BLaER1 (cell line): Measurements from ENCODE around the gene SH2B2.

Experiments
- H3K27ac ChIP-seq: shearing (Covaris generic); formaldehyde crosslinking; 2 replicates; pipeline ENCODE4 v1.8.1; 2022
- H3K27me3 ChIP-seq: shearing (Covaris generic); formaldehyde crosslinking; 2 replicates; pipeline ENCODE4 v1.8.1; 2022
- H3K36me3 ChIP-seq: shearing (Covaris generic); formaldehyde crosslinking; 2 replicates; pipeline ENCODE4 v1.8.1; 2022
- H3K4me1 ChIP-seq: shearing (Covaris generic); formaldehyde crosslinking; 2 replicates; pipeline ENCODE4 v1.8.1; 2022
- H3K4me2 ChIP-seq: shearing (Covaris generic); formaldehyde crosslinking; 2 replicates; pipeline ENCODE4 v1.8.1; 2022
- H3K4me3 ChIP-seq: shearing (Covaris generic); formaldehyde crosslinking; 2 replicates; pipeline ENCODE4 v1.8.1; 2022
- H3K9ac ChIP-seq: shearing (Covaris generic); formaldehyde crosslinking; 2 replicates; pipeline ENCODE4 v1.8.1; 2022
- H3K9me3 ChIP-seq: shearing (Covaris generic); formaldehyde crosslinking; 2 replicates; pipeline ENCODE4 v1.8.1; 2022
- H4K20me1 ChIP-seq: shearing (Covaris generic); formaldehyde crosslinking; 2 replicates; pipeline ENCODE4 v1.8.1; 2022
- Cebpa-rat ChIP-seq: shearing (Covaris generic); IDR thresholded peaks from 2 replicates; pipeline ENCODE4 v1.8.1; 2022

Gene SH2B2

GRCh38 chr7:102253066-102253972, 33.3 kb upstream of the SH2B2 start:
- no peaks in the 10 kb centered on the region for H3K27me3 ChIP-seq
- no peak overlapping the region for H3K27ac ChIP-seq
- no peak for TF ChIP-seq Cebpa-rat
- H3K4me2 ChIP-seq: peak overlapping the region; percentile 83
- H3K4me1 ChIP-seq: peaks cover 41% of the 10 kb centered on the region
- H3K4me3 ChIP-seq: no peak overlapping the region
- H4K20me1 ChIP-seq: peaks cover 51% of the 10 kb centered on the region
- H3K36me3 ChIP-seq: peaks cover 67% of the 10 kb centered on the region
- no peaks in the 10 kb centered on the region for H3K9me3 ChIP-seq
- no peak overlapping the region for H3K9ac ChIP-seq

GRCh38 chr7:102253973-102254370, 32.7 kb upstream of the SH2B2 start:
- Histone ChIP-seq H3K36me3 (peaks cover 67% of the 10 kb centered on the region), H4K20me1 (peaks cover 55% of the 10 kb centered on the region), H3K4me3 (no peak overlapping the region), H3K4me2 (no peak overlapping the region), H3K27me3 (no peaks in the 10 kb centered on the region), H3K4me1 (peaks cover 41% of the 10 kb centered on the region), H3K9ac (no peak overlapping the region), H3K9me3 (no peaks in the 10 kb centered on the region), H3K27ac (no peak overlapping the region)
- TF ChIP-seq Cebpa-rat: no peak

- Histone ChIP-seq H3K9ac (no peak overlapping the region), H3K4me2 (no peak overlapping the region), H3K9me3 (no peaks in the 10 kb centered on the region), H3K4me1 (peaks cover 41% of the 10 kb centered on the region), H3K27ac (no peak overlapping the region), H3K36me3 (peaks cover 62% of the 10 kb centered on the region), H3K4me3 (no peak overlapping the region), H3K27me3 (no peaks in the 10 kb centered on the region), H4K20me1 (peaks cover 52% of the 10 kb centered on the region)
- no peak for TF ChIP-seq Cebpa-rat
Measured at GRCh38 chr7:102254521-102254920, 32.1 kb upstream of the SH2B2 start.

GRCh38 chr7:102255501-102255900, 31.2 kb upstream of the SH2B2 start:
- H3K4me3 ChIP-seq: no peak overlapping the region
- no peaks in the 10 kb centered on the region for H3K27me3 ChIP-seq
- H3K36me3 ChIP-seq: peaks cover 52% of the 10 kb centered on the region
- H3K9ac ChIP-seq: no peak overlapping the region
- TF ChIP-seq Cebpa-rat: no peak
- H3K27ac ChIP-seq: no peak overlapping the region
- H3K4me2 ChIP-seq: no peak overlapping the region
- peaks cover 34% of the 10 kb centered on the region for H3K4me1 ChIP-seq
- peaks cover 50% of the 10 kb centered on the region for H4K20me1 ChIP-seq
- H3K9me3 ChIP-seq: no peaks in the 10 kb centered on the region

- Histone ChIP-seq H3K4me1 (peaks cover 30% of the 10 kb centered on the region), H3K27me3 (no peaks in the 10 kb centered on the region), H3K27ac (no peak overlapping the region), H3K36me3 (peaks cover 50% of the 10 kb centered on the region), H3K4me3 (no peak overlapping the region), H3K9me3 (no peaks in the 10 kb centered on the region), H4K20me1 (peaks cover 46% of the 10 kb centered on the region), H3K4me2 (no peak overlapping the region), H3K9ac (no peak overlapping the region)
- no peak for TF ChIP-seq Cebpa-rat
Measured at GRCh38 chr7:102255916-102256315, 30.8 kb upstream of the SH2B2 start.

- Histone ChIP-seq H3K4me2 (no peak overlapping the region), H3K9me3 (no peaks in the 10 kb centered on the region), H3K27ac (no peak overlapping the region), H3K9ac (no peak overlapping the region), H3K27me3 (no peaks in the 10 kb centered on the region), H4K20me1 (peaks cover 38% of the 10 kb centered on the region; the same call in 1 of the 2 replicates), H3K4me3 (no peak overlapping the region), H3K4me1 (peaks cover 20% of the 10 kb centered on the region), H3K36me3 (peaks cover 47% of the 10 kb centered on the region)
- TF ChIP-seq Cebpa-rat: no peak
Measured at GRCh38 chr7:102258073-102258748, 28.5 kb upstream of the SH2B2 start.

GRCh38 chr7:102258749-102259107, 27.9 kb upstream of the SH2B2 start:
- H3K27ac ChIP-seq: no peak overlapping the region
- peaks cover 17% of the 10 kb centered on the region for H3K4me1 ChIP-seq

GRCh38 chr7:102260856-102261255, 25.8 kb upstream of the SH2B2 start:
- Histone ChIP-seq H3K27ac (no peak overlapping the region), H3K36me3 (peaks cover 27% of the 10 kb centered on the region), H3K9ac (no peak overlapping the region), H3K4me1 (peaks cover 23% of the 10 kb centered on the region), H3K27me3 (no peaks in the 10 kb centered on the region), H4K20me1 (peaks cover 36% of the 10 kb centered on the region; the same call in 1 of the 2 replicates), H3K9me3 (no peaks in the 10 kb centered on the region), H3K4me2 (no peak overlapping the region), H3K4me3 (no peak overlapping the region)
- TF ChIP-seq Cebpa-rat: no peak

More at GRCh38 chr7:102258749-102259107, 27.9 kb upstream of the SH2B2 start:
- Histone ChIP-seq H3K4me3 (no peak overlapping the region), H3K4me2 (no peak overlapping the region), H3K9ac (no peak overlapping the region), H3K36me3 (peaks cover 42% of the 10 kb centered on the region), H3K27me3 (no peaks in the 10 kb centered on the region), H3K9me3 (no peaks in the 10 kb centered on the region), H4K20me1 (peaks cover 38% of the 10 kb centered on the region; the same call in 1 of the 2 replicates)
- TF ChIP-seq Cebpa-rat: no peak

- Histone ChIP-seq H3K36me3 (0 out of 2 replicates have a peak, but pooled peaks cover 21% of the 10 kb centered on the region), H3K4me1 (peaks cover 19% of the 10 kb centered on the region), H3K27me3 (no peaks in the 10 kb centered on the region), H3K9ac (no peak overlapping the region), H3K27ac (no peak overlapping the region), H3K4me3 (no peak overlapping the region), H3K9me3 (no peaks in the 10 kb centered on the region), H4K20me1 (peaks cover 35% of the 10 kb centered on the region; the same call in 1 of the 2 replicates), H3K4me2 (no peak overlapping the region)
- TF ChIP-seq Cebpa-rat: no peak
Measured at GRCh38 chr7:102261451-102261850, 25.2 kb upstream of the SH2B2 start.

GRCh38 chr7:102262546-102262945, 24.1 kb upstream of the SH2B2 start:
- Histone ChIP-seq H3K4me3 (no peak overlapping the region), H3K36me3 (0 out of 2 replicates have a peak, but pooled peaks cover 16% of the 10 kb centered on the region), H4K20me1 (peaks cover 39% of the 10 kb centered on the region; the same call in 1 of the 2 replicates), H3K4me2 (peak overlapping the region; percentile 37), H3K27ac (no peak overlapping the region), H3K4me1 (peaks cover 19% of the 10 kb centered on the region), H3K27me3 (no peaks in the 10 kb centered on the region), H3K9ac (no peak overlapping the region), H3K9me3 (no peaks in the 10 kb centered on the region)
- no peak for TF ChIP-seq Cebpa-rat
